Ascending aorta (tissue), 2 donors: ENCODE data around the gene GPR158. TPM values are rescaled to one million over a fixed set of nuclear protein-coding genes. Genes with fewer than 3 reads are reported as not detected.
"Not testable (repeated sequence)": the region's sequence is repeated elsewhere in the genome, so short reads cannot be mapped to it uniquely, and the experiment has no call there.

Experiments
- DNase-seq, 2 donors: peaks; one replicate each; pipeline ENCODE4 v3.0.0-alpha.2; 2019; ENCODE audit warnings: low spot score in 2 of 2
- H3K27ac ChIP-seq, 2 donors: fragments of 200-600 bp; sonication (generic); one replicate each; pipeline ENCODE4 v1.5.1; 2016 to 2017; ENCODE audit warnings: mild to moderate bottlenecking in 1 of 2
- H3K27me3 ChIP-seq: fragments of 200-600 bp; sonication (generic); one replicate; pipeline ENCODE4 v1.5.1; 2017
- H3K36me3 ChIP-seq, 2 donors: fragments of 200-600 bp; sonication (generic); one replicate each; pipeline ENCODE4 v1.5.1; 2016
- H3K4me1 ChIP-seq, 2 donors: fragments of 200-600 bp; sonication (generic); one replicate each; pipeline ENCODE4 v1.5.1; 2016 to 2017; ENCODE audit warnings: mild to moderate bottlenecking in 1 of 2
- H3K4me3 ChIP-seq, 2 donors: fragments of 200-600 bp; sonication (generic); one replicate each; pipeline ENCODE4 v1.5.1; 2016 to 2017; ENCODE audit warnings: mild to moderate bottlenecking in 1 of 2
- H3K9me3 ChIP-seq, 2 donors: fragments of 200-600 bp; sonication (generic); one replicate each; pipeline ENCODE4 v1.5.1; 2016
- intact Hi-C: fragments of 100-400 bp; cut with DNase I; formaldehyde crosslinking; loops from one replicate; pipeline ENCODE4 v1.15.1; 2023
- total RNA-seq: library from RNA; depleted of rRNA; stranded (reverse); fragments of >200 nt; gene quantifications from one replicate; pipeline ENCODE4 v1.1.0, GENCODE V29; 2016
- TF ChIP-seq, protein P1 (sequence below), 3 experiments: fragments of 200-600 bp in 2 of 3; fragments of 450-650 bp in 1 of 3; sonication (generic) in 2 of 3; IDR thresholded peaks; one replicate each; pipeline ENCODE4 v1.5.1; 2016 to 2019; ENCODE audit warnings: antibody characterized with exemption in 3 of 3, mild to moderate bottlenecking in 1 of 3, moderate library complexity in 1 of 3

GPR158 gene
- total RNA-seq, 1 donor from 2014 or later, result not detected

DNA sequence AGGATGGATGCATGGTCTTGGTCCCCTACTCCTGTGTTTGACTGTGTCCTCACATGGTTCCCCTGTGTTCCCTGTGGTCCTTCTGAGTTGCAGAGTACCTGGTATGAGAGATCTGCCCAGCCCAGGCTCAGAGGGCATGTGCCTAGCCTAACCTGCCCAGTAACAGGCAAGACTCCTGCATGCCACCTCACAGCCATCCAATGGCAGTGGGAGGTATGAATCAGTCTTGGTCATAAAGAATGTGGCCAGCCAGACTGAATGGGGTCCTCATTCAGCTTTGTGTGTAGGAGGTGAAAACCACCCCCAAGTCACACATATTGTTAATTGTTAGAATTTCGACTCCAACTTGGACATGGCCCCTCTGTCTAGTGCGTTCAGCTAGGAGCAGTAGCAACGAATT, 17.2 kb upstream of the GPR158 start:
- TF ChIP-seq, protein P1, sequence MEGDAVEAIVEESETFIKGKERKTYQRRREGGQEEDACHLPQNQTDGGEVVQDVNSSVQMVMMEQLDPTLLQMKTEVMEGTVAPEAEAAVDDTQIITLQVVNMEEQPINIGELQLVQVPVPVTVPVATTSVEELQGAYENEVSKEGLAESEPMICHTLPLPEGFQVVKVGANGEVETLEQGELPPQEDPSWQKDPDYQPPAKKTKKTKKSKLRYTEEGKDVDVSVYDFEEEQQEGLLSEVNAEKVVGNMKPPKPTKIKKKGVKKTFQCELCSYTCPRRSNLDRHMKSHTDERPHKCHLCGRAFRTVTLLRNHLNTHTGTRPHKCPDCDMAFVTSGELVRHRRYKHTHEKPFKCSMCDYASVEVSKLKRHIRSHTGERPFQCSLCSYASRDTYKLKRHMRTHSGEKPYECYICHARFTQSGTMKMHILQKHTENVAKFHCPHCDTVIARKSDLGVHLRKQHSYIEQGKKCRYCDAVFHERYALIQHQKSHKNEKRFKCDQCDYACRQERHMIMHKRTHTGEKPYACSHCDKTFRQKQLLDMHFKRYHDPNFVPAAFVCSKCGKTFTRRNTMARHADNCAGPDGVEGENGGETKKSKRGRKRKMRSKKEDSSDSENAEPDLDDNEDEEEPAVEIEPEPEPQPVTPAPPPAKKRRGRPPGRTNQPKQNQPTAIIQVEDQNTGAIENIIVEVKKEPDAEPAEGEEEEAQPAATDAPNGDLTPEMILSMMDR (IDR thresholded peaks at IDR 0.05), result no peak
- H3K27me3 ChIP-seq, result no peaks in the 10 kb centered on the region
- no peaks in the 10 kb centered on the region for H3K4me1 ChIP-seq
- no peak overlapping the region for H3K27ac ChIP-seq
- H3K9me3 ChIP-seq, result peaks cover 0 to under 1% of the 10 kb centered on the region in 2 donors
- intact Hi-C loops, result no loop called here
- H3K36me3 ChIP-seq, result no peaks in the 10 kb centered on the region
- H3K4me3 ChIP-seq, result no peak overlapping the region
- no peak for DNase-seq

DNA sequence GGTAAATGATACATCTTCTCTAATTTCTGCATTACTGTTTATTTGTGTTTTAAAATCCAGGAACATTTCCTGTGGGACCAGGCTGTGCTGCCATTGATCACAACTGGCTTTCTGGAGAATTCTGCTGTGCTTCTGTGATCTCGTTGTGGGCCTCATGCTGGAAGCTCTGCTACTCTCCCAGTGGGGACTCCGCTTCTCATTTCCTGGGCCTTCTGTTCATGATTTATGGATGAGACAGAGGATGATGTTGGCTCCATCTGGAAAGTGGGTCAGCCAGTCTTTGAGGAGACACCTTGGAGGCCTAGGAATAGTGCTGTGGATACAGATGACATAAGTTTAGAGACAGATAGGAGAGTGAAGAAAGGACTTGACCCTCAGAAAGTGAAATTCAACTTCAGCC, 15.2 kb upstream of the GPR158 start:
- Histone ChIP-seq H3K27me3 (no peaks in the 10 kb centered on the region), H3K4me3 (no peak overlapping the region), H3K36me3 (no peaks in the 10 kb centered on the region), H3K9me3 (no peaks in the 10 kb centered on the region), H3K27ac (no peak overlapping the region), H3K4me1 (no peaks in the 10 kb centered on the region)
- TF ChIP-seq, protein P1 (IDR thresholded peaks at IDR 0.05), result no peak
- DNase-seq, result no peak
- intact Hi-C loops, result no loop called here

DNA sequence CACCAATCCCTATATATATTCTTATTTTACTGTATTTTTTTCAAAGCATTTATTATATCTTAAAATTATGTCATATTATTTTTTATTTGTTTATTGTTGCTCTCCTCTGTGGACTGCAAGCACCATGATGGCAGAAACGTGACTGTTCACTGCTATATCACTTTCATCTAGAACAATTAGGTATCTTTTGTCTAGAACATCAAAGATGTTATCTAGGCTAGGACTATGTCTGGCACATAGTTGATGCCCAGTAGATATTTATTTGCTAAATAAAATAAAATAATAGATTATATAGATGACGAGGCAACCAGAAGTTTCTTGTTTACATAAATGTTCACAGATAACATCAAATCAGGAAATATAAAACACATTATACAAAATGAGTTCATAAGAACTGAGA, 12.4 kb upstream of the GPR158 start:
- intact Hi-C loops, result no loop called here
- Histone ChIP-seq H3K9me3 (no peaks in the 10 kb centered on the region), H3K4me1 (no peaks in the 10 kb centered on the region), H3K4me3 (no peak overlapping the region), H3K27ac (no peak overlapping the region), H3K27me3 (no peaks in the 10 kb centered on the region), H3K36me3 (no peaks in the 10 kb centered on the region)
- TF ChIP-seq, protein P1 (IDR thresholded peaks at IDR 0.05), result no peak
- DNase-seq, result no peak

DNA sequence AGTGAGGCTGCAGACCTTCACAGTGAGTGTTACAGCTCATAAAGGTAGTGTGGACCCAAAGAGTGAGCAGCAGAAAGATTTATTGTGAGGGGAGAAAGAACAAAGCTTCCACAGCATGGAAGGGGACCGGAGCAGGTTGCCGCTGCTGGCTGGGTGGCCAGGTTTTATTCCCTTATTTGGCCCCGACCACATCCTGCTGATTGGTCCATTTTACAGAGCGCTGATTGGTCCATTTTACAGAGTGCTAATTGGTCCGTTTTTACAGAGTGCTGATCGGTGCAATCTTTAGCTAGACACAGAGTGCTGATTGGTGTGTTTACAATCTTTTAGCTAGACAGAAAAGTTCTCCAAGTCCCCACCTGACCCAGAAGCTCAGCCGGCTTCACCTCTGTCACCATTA, 11.3 kb upstream of the GPR158 start:
- H3K9me3 ChIP-seq, intact Hi-C loops, H3K4me3 ChIP-seq: not testable (repeated sequence)

DNA sequence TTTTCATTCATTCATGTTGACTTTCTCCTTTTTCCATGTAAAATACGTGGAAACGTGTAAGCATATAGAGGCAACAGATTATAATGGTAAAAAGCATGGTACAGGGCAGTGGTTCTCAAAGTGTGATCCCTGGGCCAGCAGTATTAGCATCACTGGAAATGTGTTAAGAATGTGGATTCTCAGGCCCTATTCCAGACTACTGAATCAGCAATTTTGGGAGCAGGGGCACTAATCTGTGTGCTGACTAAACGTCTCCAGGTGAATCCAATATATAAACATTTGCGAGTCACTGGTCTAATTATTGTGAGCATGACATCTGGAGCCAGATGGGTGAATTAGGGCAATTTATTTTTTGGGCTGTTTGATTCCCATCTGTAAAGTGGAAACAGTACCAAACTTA, 5.1 kb upstream of the GPR158 start:
- TF ChIP-seq, protein P1 (IDR thresholded peaks at IDR 0.05), result no peak
- Histone ChIP-seq H3K27me3 (no peaks in the 10 kb centered on the region), H3K36me3 (no peaks in the 10 kb centered on the region), H3K27ac (no peak overlapping the region), H3K9me3 (no peaks in the 10 kb centered on the region), H3K4me3 (no peak overlapping the region), H3K4me1 (no peaks in the 10 kb centered on the region)
- no peak for DNase-seq
- intact Hi-C loops, result no loop called here

More for the DNA sequence above, 11.3 kb upstream of the GPR158 start:
- H3K36me3 ChIP-seq, H3K27me3 ChIP-seq, DNase-seq, H3K27ac ChIP-seq, H3K4me1 ChIP-seq: not testable (repeated sequence)

DNA sequence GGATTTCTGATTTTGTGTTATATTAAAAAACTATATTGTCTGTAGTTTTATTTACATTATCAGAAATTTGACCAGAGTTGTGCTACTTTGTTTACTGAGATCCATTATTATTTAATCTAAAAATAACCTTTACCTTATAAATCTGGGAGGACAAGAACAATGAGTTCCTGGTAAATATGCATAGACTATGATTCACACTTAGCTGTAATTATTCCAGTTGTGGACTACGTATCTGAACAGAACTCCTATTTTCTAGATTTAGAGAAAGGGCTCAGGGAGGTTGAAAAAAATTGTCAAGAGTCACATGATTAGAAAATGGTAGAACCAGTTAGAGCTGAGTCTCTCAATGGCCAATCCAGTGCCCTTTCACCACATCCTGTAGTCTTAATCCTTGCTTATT, 4.2 kb upstream of the GPR158 start:
- H3K9me3 ChIP-seq, result no peaks in the 10 kb centered on the region
- intact Hi-C loops, result no loop called here

More for the DNA sequence above, 4.2 kb upstream of the GPR158 start:
- TF ChIP-seq, protein P1 (IDR thresholded peaks at IDR 0.05), result no peak
- Histone ChIP-seq H3K4me3 (no peak overlapping the region), H3K27ac (no peak overlapping the region), H3K36me3 (no peaks in the 10 kb centered on the region), H3K4me1 (peaks cover 3 to 7% of the 10 kb centered on the region in 2 donors), H3K27me3 (peaks cover 4% of the 10 kb centered on the region)
- no peak for DNase-seq
